A549 treated with AZD2906 at 1 μM for 4 hours (cell line): Measurements from ENCODE around the gene TRIM43. TPM values are rescaled to one million over a fixed set of nuclear protein-coding genes. Genes with fewer than 3 reads are reported as not detected.

Experiments used
- total RNA-seq: library from RNA; stranded (reverse); fragments of 200-300 nt; extraction: Qiagen RNA extraction; gene quantifications from 5 replicates; pipeline ENCODE4 v1.2.3, GENCODE V29; 2022

TRIM43 gene
- 0.07 to 0.23 TPM (median 0.09 TPM) in 4 of 5 replicates, not detected in the other for total RNA-seq

DNA sequence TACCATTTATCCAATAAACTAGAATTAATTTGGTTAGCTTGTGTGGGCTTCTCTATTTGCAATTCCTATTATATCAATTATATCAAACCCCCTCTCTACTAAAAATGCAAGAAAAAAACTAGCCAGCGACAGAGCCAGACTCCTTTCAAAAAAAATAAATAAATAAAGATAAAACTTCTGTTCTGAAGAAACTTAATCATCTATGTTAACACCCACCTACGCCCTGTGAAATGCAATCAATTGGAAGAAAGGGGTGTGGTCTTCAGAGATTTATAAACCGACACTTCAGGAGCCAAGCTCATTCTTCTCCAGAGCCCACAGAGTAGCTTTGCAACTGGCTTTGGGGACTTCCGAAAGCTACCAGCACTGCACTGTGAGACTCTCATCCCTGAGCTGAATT is at the start of gene TRIM43:
Gene TRIM43, plus strand, starts transcription at position 301 of the 400 bp plus-strand sequence. CDS start 2,023 bp downstream, outside the sequence.

Other genes with a start within 250 kb of the TRIM43 start
- gene FAHD2A, start 189.3 kb upstream of the TRIM43 start, total RNA-seq, result 26.7 to 32.3 TPM (median 29.4 TPM) in 5 replicates
- gene TRIM43B, start 107.2 kb upstream of the TRIM43 start, total RNA-seq, result 0.06 to 0.14 TPM (median 0.09 TPM) in 3 of 5 replicates, not detected in the others